Lower leg skin (tissue), 3 donors: ENCODE results near the gene BCAP31.

ENCODE experiments used
- POLR2A ChIP-seq, 2 donors: fragments of 450-650 bp; IDR thresholded peaks; one replicate each; pipeline ENCODE4 v1.6.1; 2016 to 2017; ENCODE audit warnings: antibody characterized with exemption in 2 of 2, mild to moderate bottlenecking in 1 of 2, moderate library complexity in 1 of 2
- TF ChIP-seq, protein P1 (sequence below), 3 donors: fragments of 450-650 bp; IDR thresholded peaks; one replicate each; pipeline ENCODE4 v1.5.1; 2016; ENCODE audit warnings: antibody characterized with exemption in 3 of 3, mild to moderate bottlenecking in 3 of 3, moderate library complexity in 2 of 3

DNA sequence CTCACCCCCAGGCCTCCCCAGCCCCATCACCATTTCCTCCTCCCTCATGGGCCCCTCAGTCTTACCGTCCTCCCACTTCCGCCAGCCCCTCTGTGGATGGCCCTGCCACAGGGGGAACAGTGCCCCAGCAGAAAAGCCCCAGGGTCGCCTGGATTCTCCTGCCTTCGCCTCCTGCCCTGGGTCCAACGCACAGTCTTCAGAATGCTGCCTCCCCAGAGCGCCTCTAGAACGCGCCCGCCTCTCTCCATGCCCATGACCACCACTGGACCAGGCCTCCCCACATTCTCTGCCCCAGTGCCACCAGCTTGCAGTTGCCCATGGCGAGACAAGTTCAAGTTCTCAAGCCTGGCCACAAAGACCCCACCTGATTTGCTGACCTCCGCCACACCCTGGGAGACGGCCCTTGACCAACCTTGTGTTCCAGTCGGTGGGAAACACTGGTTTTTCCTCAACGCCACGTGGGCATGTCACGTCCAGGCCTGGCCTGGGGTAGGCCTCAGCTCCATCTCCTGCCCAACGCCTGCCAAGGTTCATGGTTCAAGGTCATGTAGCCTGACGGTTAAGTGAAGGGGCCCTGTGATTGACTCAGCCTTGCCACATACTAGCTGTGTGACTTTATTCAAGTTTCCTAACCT lies 39.2 kb upstream of the BCAP31 start:
- TF ChIP-seq POLR2A (IDR thresholded peaks at IDR 0.05) = no peak
- TF ChIP-seq, protein P1, sequence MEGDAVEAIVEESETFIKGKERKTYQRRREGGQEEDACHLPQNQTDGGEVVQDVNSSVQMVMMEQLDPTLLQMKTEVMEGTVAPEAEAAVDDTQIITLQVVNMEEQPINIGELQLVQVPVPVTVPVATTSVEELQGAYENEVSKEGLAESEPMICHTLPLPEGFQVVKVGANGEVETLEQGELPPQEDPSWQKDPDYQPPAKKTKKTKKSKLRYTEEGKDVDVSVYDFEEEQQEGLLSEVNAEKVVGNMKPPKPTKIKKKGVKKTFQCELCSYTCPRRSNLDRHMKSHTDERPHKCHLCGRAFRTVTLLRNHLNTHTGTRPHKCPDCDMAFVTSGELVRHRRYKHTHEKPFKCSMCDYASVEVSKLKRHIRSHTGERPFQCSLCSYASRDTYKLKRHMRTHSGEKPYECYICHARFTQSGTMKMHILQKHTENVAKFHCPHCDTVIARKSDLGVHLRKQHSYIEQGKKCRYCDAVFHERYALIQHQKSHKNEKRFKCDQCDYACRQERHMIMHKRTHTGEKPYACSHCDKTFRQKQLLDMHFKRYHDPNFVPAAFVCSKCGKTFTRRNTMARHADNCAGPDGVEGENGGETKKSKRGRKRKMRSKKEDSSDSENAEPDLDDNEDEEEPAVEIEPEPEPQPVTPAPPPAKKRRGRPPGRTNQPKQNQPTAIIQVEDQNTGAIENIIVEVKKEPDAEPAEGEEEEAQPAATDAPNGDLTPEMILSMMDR (IDR thresholded peaks at IDR 0.05) = no peak
